ENCODE measurements around the gene NCDN.

NCDN gene

GRCh38 chr1:35557611-35558373 lies at the start of gene NCDN:
TSS of gene NCDN (plus strand) at chr1:35557799. CDS start at chr1:35558191, 392 bp downstream.
- DNase-seq (ENCODE audit: low spot score): peak; percentile 93

- DNase-seq (ENCODE audit: low spot score): no peak
Observed at GRCh38 chr1:35507947-35508346, 49.7 kb upstream of the NCDN start.

DNA sequence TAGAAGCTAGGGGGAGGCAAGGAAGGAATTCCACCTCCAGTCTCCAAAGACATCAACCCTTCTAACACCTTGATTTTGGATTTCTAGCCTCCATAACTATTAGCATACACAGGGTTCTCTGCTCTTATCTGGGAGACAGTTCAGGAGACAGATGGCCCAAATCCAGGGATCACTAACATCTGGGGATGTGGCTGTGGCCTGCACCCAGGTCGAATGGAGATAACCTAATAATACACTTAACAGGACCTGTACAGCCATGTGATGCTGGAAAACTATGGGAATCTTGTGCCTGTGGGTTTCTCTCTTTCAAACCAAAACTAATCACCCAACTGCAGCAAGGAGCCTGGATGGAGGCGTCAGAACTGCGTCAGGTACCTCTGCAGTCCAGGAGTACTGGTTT lies 48.0 kb upstream of the NCDN start:
- no peak for DNase-seq (ENCODE audit: low spot score)

- no peak for DNase-seq (ENCODE audit: low spot score)
Observed at GRCh38 chr1:35511305-35511704, 46.3 kb upstream of the NCDN start.

- DNase-seq (ENCODE audit: low spot score): no peak
Observed at GRCh38 chr1:35518183-35518582, 39.4 kb upstream of the NCDN start.

- DNase-seq (ENCODE audit: low spot score): no peak
Observed at GRCh38 chr1:35519432-35519831, 38.2 kb upstream of the NCDN start.

DNA sequence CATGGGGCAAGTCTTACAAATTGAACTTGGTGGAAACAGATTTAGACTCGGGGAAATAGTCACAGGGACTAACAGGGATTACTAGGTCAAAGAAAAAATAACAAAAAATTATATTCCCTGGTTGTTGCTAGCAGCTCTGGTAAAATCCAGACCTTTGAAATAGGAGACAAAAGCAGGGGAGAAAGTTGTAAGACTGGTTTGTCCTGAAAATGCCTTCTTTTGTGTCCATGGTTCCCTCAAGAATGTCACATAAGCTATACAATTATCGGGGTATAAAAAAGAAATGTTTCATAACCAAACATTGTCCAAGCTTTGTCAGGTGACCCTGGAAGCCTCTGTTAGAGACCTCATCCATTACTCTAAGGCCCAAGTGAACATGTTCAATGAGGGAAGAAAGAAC lies 33.5 kb upstream of the NCDN start:
- no peak for DNase-seq (ENCODE audit: low spot score)

DNA sequence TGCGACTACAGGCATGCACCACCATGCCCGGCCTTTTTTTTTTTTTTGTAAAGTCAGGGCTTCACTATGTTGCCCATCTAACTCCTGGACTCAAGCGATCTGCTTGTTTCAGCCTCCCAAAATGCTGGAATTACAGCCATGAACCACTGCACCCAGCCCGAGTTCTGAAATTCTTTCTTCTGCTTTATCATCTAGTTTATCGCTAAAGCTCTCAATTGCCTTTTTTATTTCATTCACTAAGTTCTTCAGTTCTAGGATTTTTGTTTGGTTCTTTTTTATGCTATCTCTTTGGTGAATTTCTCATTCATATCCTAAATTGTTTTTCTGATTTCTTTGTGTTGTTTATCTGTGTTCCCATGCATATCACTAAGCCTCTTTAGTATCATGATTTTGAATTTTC lies 27.4 kb upstream of the NCDN start:
- DNase-seq (ENCODE audit: low spot score): no peak

DNA sequence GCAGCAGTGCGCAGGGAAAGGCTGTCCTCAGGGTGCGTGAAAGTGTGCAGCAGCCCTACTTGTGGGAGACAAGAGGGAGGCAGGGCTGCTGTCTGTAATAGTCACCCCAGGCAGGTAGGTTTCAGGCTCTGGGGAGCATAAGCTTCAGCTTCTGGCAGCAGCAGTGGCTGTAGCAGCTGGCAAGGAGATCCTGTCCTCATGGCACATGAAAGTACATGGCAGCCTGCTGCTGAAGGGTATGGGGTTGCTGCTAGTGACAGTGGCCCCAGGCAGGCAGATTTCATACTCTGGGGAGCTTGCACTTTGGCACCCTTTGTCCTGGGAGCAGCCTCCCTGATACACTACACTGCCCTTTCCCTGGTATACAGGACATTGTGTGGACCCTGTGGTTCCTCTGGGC lies 26.7 kb upstream of the NCDN start:
- no peak for DNase-seq (ENCODE audit: low spot score)

DNA sequence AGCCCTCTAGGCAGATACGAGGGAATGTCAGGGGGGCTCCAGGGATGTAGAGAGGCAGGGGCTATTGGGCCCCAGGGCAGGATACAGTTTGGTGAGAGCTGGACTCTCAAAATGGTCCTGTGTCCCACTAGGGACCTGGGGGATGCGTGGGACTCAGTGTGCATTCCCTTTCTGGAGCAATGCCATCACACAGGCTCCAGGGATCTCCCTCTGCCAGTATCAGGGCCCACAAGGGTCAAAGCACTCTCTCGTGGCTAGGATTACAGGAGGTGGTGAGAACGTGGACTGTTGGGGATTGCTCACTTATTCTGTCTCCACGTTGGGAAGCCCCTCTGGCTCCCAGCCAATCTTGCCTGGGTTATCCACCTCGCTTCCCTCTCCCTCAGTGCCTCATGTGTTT lies 26.2 kb upstream of the NCDN start:
- DNase-seq (ENCODE audit: low spot score): no peak

DNA sequence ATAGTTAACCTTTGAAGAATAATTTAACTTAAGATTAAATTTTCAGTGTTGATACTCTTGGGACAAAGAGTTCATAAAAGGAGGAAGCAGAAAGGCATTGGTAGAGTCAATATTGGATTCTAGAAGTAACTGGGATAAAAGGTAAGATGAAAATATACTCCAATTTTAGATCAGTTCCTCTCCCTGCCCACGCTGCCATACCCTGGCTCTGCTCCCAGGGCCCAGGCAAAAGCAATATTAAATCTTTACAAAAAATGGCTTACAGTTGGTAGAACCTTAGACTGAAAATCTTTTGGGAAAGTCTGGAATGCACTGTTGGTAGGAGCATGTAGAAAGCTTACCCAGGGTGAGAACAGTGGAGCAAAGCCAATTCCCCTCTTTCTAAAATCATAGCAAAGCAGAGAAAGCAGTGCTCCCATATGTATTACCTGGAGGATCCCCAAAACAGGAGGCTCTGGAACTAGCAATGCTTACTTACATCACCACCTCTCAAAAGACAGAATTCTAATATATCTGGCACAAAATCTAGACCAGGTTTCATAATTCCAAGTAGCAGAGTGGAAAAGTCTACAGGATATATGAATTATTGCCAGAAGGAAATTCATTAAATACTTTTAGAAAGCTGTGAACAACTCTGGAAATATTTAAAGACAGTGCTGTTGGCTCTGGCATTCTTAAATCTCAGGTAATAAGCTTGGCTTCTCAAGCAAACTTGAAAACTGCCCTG lies 24.9 kb upstream of the NCDN start:
- DNase-seq (ENCODE audit: low spot score): no peak

DNA sequence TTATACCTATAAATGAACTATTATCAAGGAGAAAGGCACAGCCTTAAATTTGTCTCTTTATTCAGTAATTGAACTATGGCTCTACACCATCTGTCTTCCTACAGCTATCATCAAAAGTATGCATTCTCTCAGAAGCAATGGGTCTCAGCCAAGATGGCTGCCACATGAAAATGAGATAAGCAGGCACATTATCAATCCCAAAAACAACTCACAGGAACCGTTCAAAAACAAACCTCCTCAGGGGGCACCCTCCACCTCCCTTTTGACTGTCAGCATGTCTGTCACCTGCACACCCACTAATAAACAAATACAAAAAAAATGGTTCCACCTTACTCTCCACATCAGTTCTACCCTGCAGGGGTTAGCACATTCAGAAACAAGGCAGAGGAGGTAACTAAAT lies 24.0 kb upstream of the NCDN start:
- no peak for DNase-seq (ENCODE audit: low spot score)

DNA sequence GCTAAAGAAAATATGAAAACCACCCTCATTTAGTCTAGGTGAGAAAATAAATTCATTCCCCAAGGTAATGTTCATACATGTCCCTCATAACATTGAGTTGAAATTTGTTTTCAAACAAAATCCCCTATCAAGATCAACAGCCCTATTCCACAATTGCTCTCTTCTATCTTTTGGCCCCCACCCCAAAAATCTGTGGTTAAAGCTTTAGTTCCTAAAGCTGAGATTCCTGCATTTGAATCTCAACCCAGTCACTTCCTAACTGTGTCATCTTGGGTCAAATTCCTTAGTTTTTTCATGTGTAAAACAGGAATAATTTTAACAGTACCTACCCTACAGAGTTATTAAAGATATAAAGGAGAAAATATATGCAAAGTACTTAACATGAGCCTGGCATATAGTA lies 22.4 kb upstream of the NCDN start:
- no peak for DNase-seq (ENCODE audit: low spot score)

GRCh38 chr1:35536556-35537162 lies 20.9 kb upstream of the NCDN start:
- no peak for DNase-seq (ENCODE audit: low spot score)

DNA sequence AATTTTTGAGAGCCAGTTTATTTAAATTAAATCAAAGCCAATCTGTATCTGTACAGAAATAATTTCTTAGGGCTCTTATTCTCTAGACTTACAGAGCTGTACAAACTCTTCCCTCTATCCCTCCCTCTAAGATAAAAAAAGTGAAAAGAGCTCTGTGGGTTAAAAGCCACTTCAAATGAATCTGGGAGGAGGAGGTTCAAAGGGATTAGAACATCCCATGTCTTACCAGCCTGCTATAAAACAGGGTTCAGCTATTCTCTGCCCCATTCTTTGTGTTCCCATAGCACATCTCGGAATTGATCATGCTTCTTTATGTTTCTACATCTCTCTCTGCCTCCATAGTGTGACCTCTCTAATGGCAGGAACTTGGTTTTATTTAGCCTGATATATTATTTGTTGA lies 19.8 kb upstream of the NCDN start:
- no peak for DNase-seq (ENCODE audit: low spot score)

DNA sequence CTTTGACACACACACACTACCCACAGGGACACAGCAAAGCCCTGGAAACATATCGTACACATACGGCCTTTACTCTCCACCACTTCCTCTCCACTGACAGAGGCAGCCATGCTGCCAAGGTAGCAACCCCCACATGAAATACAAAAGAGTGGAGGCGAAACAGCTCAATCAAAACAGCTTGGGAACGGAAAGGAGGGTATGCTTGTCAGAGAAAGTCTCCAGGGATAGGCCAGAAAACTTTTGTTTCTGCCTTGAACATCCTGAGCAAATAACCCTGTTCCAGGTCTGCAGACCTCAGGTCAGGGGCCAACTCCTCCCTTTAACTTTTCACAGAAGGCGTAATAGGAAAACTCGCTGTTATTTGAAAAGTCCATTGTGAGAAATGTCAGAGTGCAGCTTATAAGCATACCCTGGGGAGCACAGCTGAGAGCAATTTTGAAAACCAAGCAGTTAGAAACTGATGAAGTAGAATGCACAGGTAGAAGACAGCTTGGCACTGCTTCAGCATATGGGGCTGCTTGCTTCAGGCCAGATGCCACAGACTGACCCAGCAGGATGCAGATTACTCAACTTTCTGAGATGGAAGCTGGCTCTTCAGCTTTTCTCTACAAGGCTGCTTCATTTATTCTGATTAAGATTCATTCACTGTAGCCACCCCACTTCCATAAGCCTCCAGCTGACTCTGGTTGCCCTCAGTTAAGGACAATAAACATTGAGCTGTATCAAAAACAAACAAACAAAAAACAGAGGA lies 18.4 kb upstream of the NCDN start:
- peak; percentile 67 for DNase-seq (ENCODE audit: low spot score)

DNA sequence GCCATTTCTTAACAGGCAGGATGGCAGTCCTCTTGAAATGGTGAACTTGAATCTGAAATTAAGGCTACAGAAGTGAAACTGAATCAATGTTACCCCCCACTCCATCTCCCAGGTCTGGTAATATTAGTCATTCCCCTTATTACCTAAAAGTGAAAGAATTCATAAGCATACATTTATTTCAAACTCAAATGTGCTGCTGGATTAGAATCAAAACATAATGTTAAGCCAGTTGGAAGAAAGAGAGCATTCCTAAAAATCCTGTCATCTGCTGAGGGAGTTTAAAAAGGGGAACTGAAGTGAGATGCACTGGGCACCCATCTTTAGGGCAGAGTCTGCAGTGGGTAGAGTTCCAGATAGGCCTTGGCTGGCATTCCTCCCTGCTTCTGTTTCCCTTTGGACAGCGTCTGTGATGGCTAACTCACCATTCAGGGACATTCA lies 17.8 kb upstream of the NCDN start:
- no peak for DNase-seq (ENCODE audit: low spot score)

GRCh38 chr1:35544976-35545375 lies 12.6 kb upstream of the NCDN start:
- DNase-seq (ENCODE audit: low spot score): peak; percentile 73

GRCh38 chr1:35546614-35547013 lies 11.0 kb upstream of the NCDN start:
- no peak for DNase-seq (ENCODE audit: low spot score)

DNA sequence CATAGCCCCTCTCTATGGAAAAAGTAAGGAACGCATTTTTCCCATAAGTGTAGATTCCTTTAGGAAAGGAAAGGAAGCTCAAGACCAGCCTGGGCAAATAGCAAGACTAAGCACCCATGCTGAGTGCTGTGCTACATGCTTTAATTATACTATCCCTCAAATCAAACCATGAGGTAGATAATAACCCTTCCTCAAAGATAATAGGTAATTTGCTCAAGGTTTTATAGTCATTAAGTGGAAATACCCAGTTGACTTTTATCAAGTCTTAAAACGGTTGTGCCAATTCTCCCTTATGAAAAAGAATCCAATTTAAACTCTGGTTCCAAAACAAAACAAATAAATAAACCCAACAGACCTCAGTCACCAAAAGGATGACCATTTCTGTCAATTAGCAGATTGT lies 3.7 kb upstream of the NCDN start:
- DNase-seq (ENCODE audit: low spot score): no peak

GRCh38 chr1:35554266-35555211 lies 3.1 kb upstream of the NCDN start:
- DNase-seq (ENCODE audit: low spot score): no peak

Measured in CD4-positive, alpha-beta T cell treated with Interleukin-6 at 100 ng/mL for 8 hours (primary cell).